Prostate gland (tissue), 2 donors: ENCODE measurements around the gene NDUFC1.

Experiments used
- POLR2A ChIP-seq: fragments of 450-650 bp; IDR thresholded peaks from one replicate; pipeline ENCODE4 v1.6.1; 2016; ENCODE audit warnings: antibody characterized with exemption, mild to moderate bottlenecking
- TF ChIP-seq, protein P1 (sequence below), 4 experiments: fragments of 200-600 bp in 2 of 4; fragments of 450-650 bp in 2 of 4; sonication (generic) in 2 of 4; IDR thresholded peaks; 1 replicate in 3 of 4; 2 replicates in 1 of 4; pipeline ENCODE4 v1.5.1; 2016 to 2019; ENCODE audit warnings: antibody characterized with exemption in 4 of 4, mild to moderate bottlenecking in 2 of 4, moderate library complexity in 2 of 4

DNA sequence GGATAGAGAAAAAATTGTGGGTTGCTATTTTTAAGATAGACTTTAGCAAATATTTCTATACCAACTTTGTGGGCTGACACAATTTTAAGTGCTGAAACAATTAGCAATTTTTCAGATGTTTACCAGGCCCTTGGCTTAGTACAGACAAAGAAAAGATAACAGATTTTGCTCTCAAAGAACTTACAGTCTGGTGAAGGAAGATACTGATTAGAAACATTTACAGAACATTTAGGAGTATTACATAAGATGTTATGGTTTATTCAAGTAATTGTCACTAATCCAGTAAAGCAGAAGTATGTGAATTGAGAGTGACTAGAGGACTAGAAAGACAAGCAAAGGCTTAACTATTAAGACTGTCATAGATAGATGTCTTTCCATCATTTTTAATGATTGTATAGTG is 35.3 kb upstream of the NDUFC1 start:
- TF ChIP-seq, protein P1, sequence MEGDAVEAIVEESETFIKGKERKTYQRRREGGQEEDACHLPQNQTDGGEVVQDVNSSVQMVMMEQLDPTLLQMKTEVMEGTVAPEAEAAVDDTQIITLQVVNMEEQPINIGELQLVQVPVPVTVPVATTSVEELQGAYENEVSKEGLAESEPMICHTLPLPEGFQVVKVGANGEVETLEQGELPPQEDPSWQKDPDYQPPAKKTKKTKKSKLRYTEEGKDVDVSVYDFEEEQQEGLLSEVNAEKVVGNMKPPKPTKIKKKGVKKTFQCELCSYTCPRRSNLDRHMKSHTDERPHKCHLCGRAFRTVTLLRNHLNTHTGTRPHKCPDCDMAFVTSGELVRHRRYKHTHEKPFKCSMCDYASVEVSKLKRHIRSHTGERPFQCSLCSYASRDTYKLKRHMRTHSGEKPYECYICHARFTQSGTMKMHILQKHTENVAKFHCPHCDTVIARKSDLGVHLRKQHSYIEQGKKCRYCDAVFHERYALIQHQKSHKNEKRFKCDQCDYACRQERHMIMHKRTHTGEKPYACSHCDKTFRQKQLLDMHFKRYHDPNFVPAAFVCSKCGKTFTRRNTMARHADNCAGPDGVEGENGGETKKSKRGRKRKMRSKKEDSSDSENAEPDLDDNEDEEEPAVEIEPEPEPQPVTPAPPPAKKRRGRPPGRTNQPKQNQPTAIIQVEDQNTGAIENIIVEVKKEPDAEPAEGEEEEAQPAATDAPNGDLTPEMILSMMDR (IDR thresholded peaks at IDR 0.05), result no peak
- TF ChIP-seq POLR2A, result no peak
